HCT116 (cell line): Measurements from ENCODE around the gene NTSR1. TPM values are rescaled to one million over a fixed set of nuclear protein-coding genes. Genes with fewer than 3 reads are reported as not detected.

Experiments
- ATAC-seq: fragments of 200-7000 bp; cut with Tn5 transposase; 2 replicates; pipeline ENCODE4 v1.9.1; 2020; ENCODE audit warnings: mild to moderate bottlenecking, moderate library complexity
- BruUV-seq: library from RNA; stranded (reverse); fragments of 400-500 nt; replicated peaks from 2 replicates; lab custom pipeline; 2021; lab: Mats Ljungman, UMichigan
- CTCF ChIA-PET: fragments of 300-600 bp; sonication (Branson Sonifier 250); formaldehyde crosslinking; loops from one replicate; lab custom pipeline; 2021; ENCODE audit warnings: antibody characterized with exemption; lab: Charles Lee
- POLR2A ChIA-PET: fragments of 300-600, 350-600 bp; sonication (Branson Sonifier 250); formaldehyde crosslinking; loops from one replicate; lab custom pipeline; 2021; ENCODE audit warnings: antibody characterized with exemption; lab: Charles Lee
- RAD21 ChIA-PET, 2 experiments: fragments of 300-600 bp; sonication (Branson Sonifier 250); formaldehyde crosslinking; loops; one replicate each; lab custom pipeline; 2023; ENCODE audit warnings: low total read pairs in 2 of 2; ENCODE audit not compliant: uncharacterized antibody in 2 of 2, unreplicated experiment in 2 of 2, low non-redundant PET in 1 of 2; lab: Charles Lee
- DNase-seq: peaks from one replicate; pipeline ENCODE4 v3.0.0-alpha.2; 2010; ENCODE audit warnings: low read depth, low spot score
- H2AFZ ChIP-seq: fragments of 200-600 bp; shearing (Covaris generic), sonication (generic); 2 replicates; pipeline ENCODE4 v1.6.1; 2017; ENCODE audit warnings: low read depth, mixed run types, mixed read lengths, antibody characterized with exemption, low read length; ENCODE audit not compliant: poor library complexity, severe bottlenecking
- H3K27ac ChIP-seq: 2 replicates; pipeline ENCODE4 v1.5.1; 2012; ENCODE audit warnings: low read depth, low read length
- H3K27me3 ChIP-seq: fragments of 200-600 bp; sonication (generic); 2 replicates; pipeline ENCODE4 v1.6.1; 2016; ENCODE audit warnings: mixed run types, low read length, mixed read lengths; ENCODE audit not compliant: insufficient read depth
- H3K36me3 ChIP-seq, 2 experiments: fragments of 200-500 bp in 1 of 2; fragments of 200-600 bp in 1 of 2; sonication (Bioruptor generic) in 1 of 2; sonication (generic) in 1 of 2; 2 replicates each; pipeline versions ENCODE4 v1.5.1 to v1.6.1; 2014 to 2016; ENCODE audit warnings: low read length in 2 of 2, inconsistent platforms in 1 of 2, mixed read lengths in 1 of 2, mixed run types in 1 of 2; ENCODE audit not compliant: insufficient read depth in 2 of 2, control insufficient read depth in 1 of 2
- H3K4me1 ChIP-seq, 2 experiments: fragments of 200-600 bp in 1 of 2; sonication (generic) in 1 of 2; 2 replicates each; pipeline versions ENCODE4 v1.5.1 to v1.6.1; 2012 to 2017; ENCODE audit warnings: low read length in 2 of 2, inconsistent platforms in 1 of 2, mild to moderate bottlenecking in 1 of 2, mixed read lengths in 1 of 2, mixed run types in 1 of 2, moderate library complexity in 1 of 2; ENCODE audit not compliant: insufficient read depth in 2 of 2, control insufficient read depth in 1 of 2
- H3K4me2 ChIP-seq: fragments of 200-600 bp; sonication (generic); 2 replicates; pipeline ENCODE4 v1.6.1; 2017; ENCODE audit warnings: mixed run types, low read length, mixed read lengths
- H3K4me3 ChIP-seq, 2 experiments: fragments of 200-600 bp in 1 of 2; sonication (generic) in 1 of 2; replicated peaks in 1 of 2; 2 replicates each; pipeline ENCODE4 v1.5.1; 2011 to 2016; ENCODE audit warnings: low read length in 2 of 2, control low read depth in 1 of 2, low read depth in 1 of 2, mild to moderate bottlenecking in 1 of 2, mixed read lengths in 1 of 2, mixed run types in 1 of 2
- H3K79me2 ChIP-seq: fragments of 200-600 bp; sonication (generic); 2 replicates; pipeline ENCODE4 v1.6.1; 2017; ENCODE audit warnings: mild to moderate bottlenecking, mixed run types, low read length, moderate library complexity, mixed read lengths; ENCODE audit not compliant: insufficient read depth
- H3K9ac ChIP-seq: fragments of 200-600 bp; sonication (generic); 2 replicates; pipeline ENCODE4 v1.6.1; 2016; ENCODE audit warnings: low read length, mixed read lengths
- H3K9me2 ChIP-seq: fragments of 200-600 bp; sonication (generic), shearing (Covaris generic); 2 replicates; pipeline ENCODE4 v1.6.1; 2017; ENCODE audit warnings: mixed run types, mild to moderate bottlenecking, moderate library complexity; ENCODE audit not compliant: insufficient read depth
- H3K9me3 ChIP-seq, 2 experiments: fragments of 200-500 bp in 1 of 2; fragments of 200-600 bp in 1 of 2; sonication (Bioruptor generic) in 1 of 2; sonication (generic) in 1 of 2; 2 replicates each; pipeline ENCODE4 v1.6.1; 2014 to 2017; ENCODE audit warnings: low read length in 2 of 2, mixed read lengths in 2 of 2, inconsistent platforms in 1 of 2, low read depth in 1 of 2, mild to moderate bottlenecking in 1 of 2, mixed run types in 1 of 2, moderate library complexity in 1 of 2; ENCODE audit not compliant: control insufficient read depth in 1 of 2, insufficient read depth in 1 of 2
- H4K20me1 ChIP-seq: fragments of 200-600 bp; sonication (generic), shearing (Covaris generic); 2 replicates; pipeline ENCODE4 v1.6.1; 2017; ENCODE audit warnings: mixed run types, mild to moderate bottlenecking, moderate library complexity; ENCODE audit not compliant: insufficient read depth
- POLR2AphosphoS5 ChIP-seq: IDR thresholded peaks from 2 replicates; pipeline ENCODE4 v1.6.1; 2011; ENCODE audit warnings: mild to moderate bottlenecking, low read depth, low read length, moderate library complexity
- RAD21 ChIP-seq: IDR thresholded peaks from 2 replicates; pipeline ENCODE4 v1.6.1; 2012; ENCODE audit warnings: low read depth, mild to moderate bottlenecking
- intact Hi-C: fragments of 100-400 bp; cut with micrococcal nuclease; formaldehyde crosslinking; loops from 2 replicates; pipeline ENCODE4 v1.10.0; 2022
- total RNA-seq: library from RNA; stranded (reverse); gene quantifications from one replicate; pipeline ENCODE4 v1.2.1, GENCODE V29; 2021; ENCODE audit not compliant: unreplicated experiment
- TF ChIP-seq, protein P1 (sequence below): IDR thresholded peaks from 2 replicates; pipeline ENCODE4 v1.6.1; 2012

The NTSR1 gene
- total RNA-seq, 1 experiment from 2014 or later, result 187 TPM

DNA sequence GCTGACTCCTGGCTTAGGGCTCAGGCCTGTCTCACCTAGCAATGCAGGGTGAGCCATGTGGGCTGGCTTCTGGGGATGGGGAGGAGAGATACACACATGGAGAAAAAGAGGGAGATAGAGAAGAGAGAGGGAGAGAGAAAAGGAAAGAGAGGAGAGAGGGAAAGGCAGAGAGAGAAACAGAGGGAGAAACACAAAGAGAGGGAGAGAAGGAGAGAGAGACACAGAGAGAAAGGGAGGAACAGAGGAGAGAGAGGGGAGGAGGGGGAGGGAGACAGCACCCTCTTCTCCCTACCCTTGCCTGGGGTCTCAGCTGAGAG lies 24.8 kb downstream of the NTSR1 start:
- TF ChIP-seq RAD21, result no peak
- CTCF ChIA-PET, result no interaction called here
- intact Hi-C loops, result no loop called here
- Histone ChIP-seq H3K27ac (peak overlapping the region; percentile 100), H3K79me2 (peaks cover 99% of the 10 kb centered on the region), H3K9me2 (no peaks in the 10 kb centered on the region), H4K20me1 (peaks cover 5% of the 10 kb centered on the region; the same call in 1 of the 2 replicates), H3K4me2 (peak overlapping the region; percentile 77), H3K4me3 (no peak overlapping the region), H3K9me3 (no peaks in the 10 kb centered on the region), H3K4me1 (peaks cover 74 to 100% of the 10 kb centered on the region in 2 experiments), H2AFZ (no peak overlapping the region), H3K27me3 (no peaks in the 10 kb centered on the region), H3K9ac (peak overlapping the region; percentile 77), H3K36me3 (peaks cover 0 to 53% of the 10 kb centered on the region in 2 experiments; a peak in 2 of 4 replicates)
- POLR2A ChIA-PET, result interaction anchor here (0.7 kb wide), 1 partner anchor 66 kb away, joined by 3 read pairs; no protein-coding TSS in a partner anchor
- DNase-seq, result no peak
- BruUV-seq, result no TSS peak
- ATAC-seq, result no peak
- RAD21 ChIA-PET, result no interaction called here

DNA sequence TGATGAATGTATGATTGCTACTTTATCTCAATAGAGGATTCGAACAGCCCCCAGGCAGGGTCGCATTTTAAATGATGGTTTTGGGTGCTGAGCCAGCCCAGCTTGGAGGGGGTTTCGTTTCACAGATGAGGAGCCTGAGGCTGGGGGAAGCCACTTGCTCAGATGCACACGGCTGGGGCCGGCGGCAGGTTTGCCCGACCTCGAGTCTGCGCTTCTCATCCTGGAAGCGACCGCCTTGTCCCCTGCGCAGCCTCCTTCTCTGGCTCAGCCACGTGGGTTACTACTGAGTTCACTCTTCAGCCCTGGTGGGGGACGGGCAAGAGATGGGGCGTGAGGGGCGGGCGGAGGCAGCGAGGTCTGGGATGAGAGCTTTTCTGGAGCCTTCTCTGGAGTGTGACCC lies 25.3 kb downstream of the NTSR1 start:
- ATAC-seq (no peak), DNase-seq (no peak)
- H3K27ac ChIP-seq, result peak overlapping the region; percentile 100
- H2AFZ ChIP-seq, result no peak overlapping the region
- peaks cover 99% of the 10 kb centered on the region for H3K79me2 ChIP-seq
- H3K9me2 ChIP-seq, result no peaks in the 10 kb centered on the region
- BruUV-seq, result no TSS peak
- H3K4me2 ChIP-seq, result peak overlapping the region; percentile 77
- peak overlapping the region; percentile 77 for H3K9ac ChIP-seq
- intact Hi-C loops, result loop anchor here (2.0 kb wide), 2 partner anchors 25 to 61 kb away; partner anchors contain the start of gene NTSR1
- TF ChIP-seq POLR2AphosphoS5, result peak; percentile 27; the same call in 1 of the 2 replicates
- TF ChIP-seq, protein P1, sequence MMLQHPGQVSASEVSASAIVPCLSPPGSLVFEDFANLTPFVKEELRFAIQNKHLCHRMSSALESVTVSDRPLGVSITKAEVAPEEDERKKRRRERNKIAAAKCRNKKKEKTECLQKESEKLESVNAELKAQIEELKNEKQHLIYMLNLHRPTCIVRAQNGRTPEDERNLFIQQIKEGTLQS, result no peak
- CTCF ChIA-PET, result no interaction called here
- peaks cover 3% of the 10 kb centered on the region; the same call in 1 of the 2 replicates for H4K20me1 ChIP-seq
- no peaks in the 10 kb centered on the region for H3K9me3 ChIP-seq
- H3K36me3 ChIP-seq, result peaks cover 0 to 53% of the 10 kb centered on the region in 2 experiments; a peak in 2 of 4 replicates
- POLR2A ChIA-PET, result interaction anchor here (0.7 to 2.4 kb wide), 10 partner anchors 13 to 110 kb away, joined by 3 to 14 read pairs (median 6); partner anchors contain the start of gene NTSR1
- RAD21 ChIA-PET, result interaction anchor here in 1 of 2 experiments (1.0 kb wide), 1 partner anchor 30 kb away, joined by 3 read pairs; no protein-coding TSS in a partner anchor
- no peaks in the 10 kb centered on the region for H3K27me3 ChIP-seq
- H3K4me1 ChIP-seq, result peaks cover 77 to 100% of the 10 kb centered on the region in 2 experiments
- peak overlapping the region in 1 of 2 experiments; percentile 24; a peak in 1 of 4 replicates for H3K4me3 ChIP-seq
